ENCODE results near the gene PTPRE.

The PTPRE gene

GRCh38 chr10:128095753-128096469, 189.0 kb downstream of the PTPRE start:
- Mint-ChIP-seq H3K27ac (ENCODE audit: low read depth) (peak overlapping the region; percentile 58), H3K9me3 (no peaks in the 10 kb centered on the region), H3K4me3 (peak overlapping the region; percentile 69), H3K36me3 (ENCODE audit: insufficient read depth) (peaks cover 4% of the 10 kb centered on the region), H3K4me1 (peaks cover 37% of the 10 kb centered on the region), H3K27me3 (no peaks in the 10 kb centered on the region)
- no peak for DNase-seq (ENCODE audit: low spot score in 2 of 2)
- ATAC-seq (replicated peaks; ENCODE audit: extremely low read depth, poor library complexity, severe bottlenecking) = peak; percentile 60

- Mint-ChIP-seq H3K27me3 (no peaks in the 10 kb centered on the region), H3K4me3 (peak overlapping the region; percentile 69), H3K9me3 (no peaks in the 10 kb centered on the region), H3K36me3 (ENCODE audit: insufficient read depth) (peaks cover 4% of the 10 kb centered on the region), H3K27ac (ENCODE audit: low read depth) (peak overlapping the region; percentile 58), H3K4me1 (peaks cover 43% of the 10 kb centered on the region)
- DNase-seq (ENCODE audit: low spot score in 2 of 2) (no peak), ATAC-seq (replicated peaks; ENCODE audit: extremely low read depth, poor library complexity, severe bottlenecking) (no peak)
Measured at GRCh38 chr10:128096486-128097199, 189.7 kb downstream of the PTPRE start.

- no peak for DNase-seq (ENCODE audit: low spot score in 2 of 2)
- Mint-ChIP-seq H3K9me3 (no peaks in the 10 kb centered on the region), H3K4me1 (peaks cover 43% of the 10 kb centered on the region), H3K27ac (ENCODE audit: low read depth) (peak overlapping the region; percentile 67), H3K4me3 (no peak overlapping the region), H3K36me3 (ENCODE audit: insufficient read depth) (peaks cover 4% of the 10 kb centered on the region), H3K27me3 (no peaks in the 10 kb centered on the region)
- ATAC-seq (replicated peaks; ENCODE audit: extremely low read depth, poor library complexity, severe bottlenecking) = no peak
Measured at GRCh38 chr10:128097783-128098182, 190.9 kb downstream of the PTPRE start.

- Mint-ChIP-seq H3K36me3 (ENCODE audit: insufficient read depth) (peaks cover 6% of the 10 kb centered on the region), H3K9me3 (no peaks in the 10 kb centered on the region), H3K4me3 (no peak overlapping the region), H3K4me1 (peaks cover 43% of the 10 kb centered on the region), H3K27me3 (no peaks in the 10 kb centered on the region), H3K27ac (ENCODE audit: low read depth) (no peak overlapping the region)
- ATAC-seq (replicated peaks; ENCODE audit: extremely low read depth, poor library complexity, severe bottlenecking) = no peak
- DNase-seq (ENCODE audit: low spot score in 2 of 2) = no peak
Measured at GRCh38 chr10:128098631-128099030, 191.7 kb downstream of the PTPRE start.

GRCh38 chr10:128099901-128100300, 193.0 kb downstream of the PTPRE start:
- Mint-ChIP-seq H3K27me3 (no peaks in the 10 kb centered on the region), H3K4me1 (peaks cover 41% of the 10 kb centered on the region), H3K4me3 (no peak overlapping the region), H3K9me3 (no peaks in the 10 kb centered on the region), H3K27ac (ENCODE audit: low read depth) (no peak overlapping the region), H3K36me3 (ENCODE audit: insufficient read depth) (peaks cover 7% of the 10 kb centered on the region)
- ATAC-seq (replicated peaks; ENCODE audit: extremely low read depth, poor library complexity, severe bottlenecking) (no peak), DNase-seq (ENCODE audit: low spot score in 2 of 2) (no peak)

- ATAC-seq (replicated peaks; ENCODE audit: extremely low read depth, poor library complexity, severe bottlenecking) = no peak
- DNase-seq (ENCODE audit: low spot score in 2 of 2) = no peak
- no peak overlapping the region for H3K27ac Mint-ChIP-seq (ENCODE audit: low read depth)
- H3K9me3 Mint-ChIP-seq = no peaks in the 10 kb centered on the region
- H3K4me1 Mint-ChIP-seq = peaks cover 21% of the 10 kb centered on the region
- no peak overlapping the region for H3K4me3 Mint-ChIP-seq
- peaks cover 4% of the 10 kb centered on the region for H3K36me3 Mint-ChIP-seq (ENCODE audit: insufficient read depth)
- H3K27me3 Mint-ChIP-seq = no peaks in the 10 kb centered on the region
Measured at GRCh38 chr10:128101901-128102300, 195.0 kb downstream of the PTPRE start.

GRCh38 chr10:128102480-128103228, 195.8 kb downstream of the PTPRE start:
- Mint-ChIP-seq H3K27ac (ENCODE audit: low read depth) (peak overlapping the region; percentile 22), H3K4me3 (peak overlapping the region; percentile 40), H3K9me3 (no peaks in the 10 kb centered on the region), H3K27me3 (no peaks in the 10 kb centered on the region), H3K36me3 (ENCODE audit: insufficient read depth) (peaks cover 4% of the 10 kb centered on the region), H3K4me1 (peaks cover 18% of the 10 kb centered on the region)
- no peak for ATAC-seq (replicated peaks; ENCODE audit: extremely low read depth, poor library complexity, severe bottlenecking)
- no peak for DNase-seq (ENCODE audit: low spot score in 2 of 2)

GRCh38 chr10:128103229-128103714, 196.4 kb downstream of the PTPRE start:
- Mint-ChIP-seq H3K27me3 (no peaks in the 10 kb centered on the region), H3K36me3 (ENCODE audit: insufficient read depth) (peaks cover 4% of the 10 kb centered on the region), H3K9me3 (no peaks in the 10 kb centered on the region), H3K4me1 (peaks cover 12% of the 10 kb centered on the region), H3K4me3 (peak overlapping the region; percentile 40), H3K27ac (ENCODE audit: low read depth) (peak overlapping the region; percentile 22)
- ATAC-seq (replicated peaks; ENCODE audit: extremely low read depth, poor library complexity, severe bottlenecking) = peak; percentile 91
- peak in 1 of 2 donors; percentile 67 for DNase-seq (ENCODE audit: low spot score in 2 of 2)

- H3K36me3 Mint-ChIP-seq (ENCODE audit: insufficient read depth) = peaks cover 4% of the 10 kb centered on the region
- no peaks in the 10 kb centered on the region for H3K9me3 Mint-ChIP-seq
- DNase-seq (ENCODE audit: low spot score in 2 of 2) = no peak
- H3K27ac Mint-ChIP-seq (ENCODE audit: low read depth) = no peak overlapping the region
- no peak for ATAC-seq (replicated peaks; ENCODE audit: extremely low read depth, poor library complexity, severe bottlenecking)
- H3K4me3 Mint-ChIP-seq = no peak overlapping the region
- H3K27me3 Mint-ChIP-seq = no peaks in the 10 kb centered on the region
- peaks cover 6% of the 10 kb centered on the region for H3K4me1 Mint-ChIP-seq
Measured at GRCh38 chr10:128105383-128105782, 198.5 kb downstream of the PTPRE start.

GRCh38 chr10:128109707-128110106, 202.8 kb downstream of the PTPRE start:
- Mint-ChIP-seq H3K9me3 (no peaks in the 10 kb centered on the region), H3K27ac (ENCODE audit: low read depth) (no peak overlapping the region), H3K4me3 (no peak overlapping the region), H3K36me3 (ENCODE audit: insufficient read depth) (peaks cover 4% of the 10 kb centered on the region), H3K27me3 (no peaks in the 10 kb centered on the region), H3K4me1 (no peaks in the 10 kb centered on the region)
- DNase-seq (ENCODE audit: low spot score in 2 of 2) (no peak), ATAC-seq (replicated peaks; ENCODE audit: extremely low read depth, poor library complexity, severe bottlenecking) (no peak)

GRCh38 chr10:128110339-128110738, 203.4 kb downstream of the PTPRE start:
- no peaks in the 10 kb centered on the region for H3K4me1 Mint-ChIP-seq
- H3K36me3 Mint-ChIP-seq (ENCODE audit: insufficient read depth) = peaks cover 4% of the 10 kb centered on the region
- ATAC-seq (replicated peaks; ENCODE audit: extremely low read depth, poor library complexity, severe bottlenecking) (no peak), DNase-seq (ENCODE audit: low spot score in 2 of 2) (no peak)
- H3K4me3 Mint-ChIP-seq = no peak overlapping the region
- H3K9me3 Mint-ChIP-seq = no peaks in the 10 kb centered on the region
- H3K27ac Mint-ChIP-seq (ENCODE audit: low read depth) = no peak overlapping the region
- H3K27me3 Mint-ChIP-seq = no peaks in the 10 kb centered on the region

GRCh38 chr10:128111696-128112095, 204.8 kb downstream of the PTPRE start:
- Mint-ChIP-seq H3K27ac (ENCODE audit: low read depth) (no peak overlapping the region), H3K36me3 (ENCODE audit: insufficient read depth) (peaks cover 4% of the 10 kb centered on the region)

More at GRCh38 chr10:128111696-128112095, 204.8 kb downstream of the PTPRE start:
- no peak overlapping the region for H3K4me3 Mint-ChIP-seq
- DNase-seq (ENCODE audit: low spot score in 2 of 2) (no peak), ATAC-seq (replicated peaks; ENCODE audit: extremely low read depth, poor library complexity, severe bottlenecking) (no peak)
- H3K4me1 Mint-ChIP-seq = no peaks in the 10 kb centered on the region
- H3K9me3 Mint-ChIP-seq = no peaks in the 10 kb centered on the region
- H3K27me3 Mint-ChIP-seq = no peaks in the 10 kb centered on the region

All from central memory CD8-positive, alpha-beta T cell (primary cell).